ENCODE measurements around the gene NKG7.

- TF ChIP-seq EZH2 (IDR thresholded peaks at IDR 0.05; ENCODE audit: borderline replicate concordance, low read depth, low read length, poor library complexity, severe bottlenecking) (no peak), CTCF (conservative IDR thresholded peaks at IDR 0.05; ENCODE audit: low read depth, low read length) (no peak)
Observed at GRCh38 chr19:51415187-51415586, 42.7 kb upstream of the NKG7 start.

All from A673 (cell line).